GM19372 (cell line): ENCODE measurements around the gene LPIN2.
"Not testable (repeated sequence)": the region's sequence is repeated elsewhere in the genome, so short reads cannot be mapped to it uniquely, and the experiment has no call there.

Experiments used
- ATAC-seq: cut with Tn5 transposase; IDR thresholded peaks from one replicate; pipeline ENCODE4 v1.9.1; 2021; ENCODE audit warnings: mild to moderate bottlenecking, low read depth, moderate library complexity; ENCODE audit not compliant: unreplicated experiment

Gene LPIN2

GRCh38 chr18:3012136-3013023 lies 564 bp downstream of the LPIN2 start:
- ATAC-seq = peak; percentile 18

- no peak for ATAC-seq
Observed at GRCh38 chr18:3010086-3010485, 2.9 kb downstream of the LPIN2 start.

- ATAC-seq = no peak
Observed at GRCh38 chr18:3008541-3008940, 4.4 kb downstream of the LPIN2 start.

- ATAC-seq = no peak
Observed at GRCh38 chr18:3007491-3007890, 5.5 kb downstream of the LPIN2 start.

- no peak for ATAC-seq
Observed at GRCh38 chr18:3005462-3005861, 7.5 kb downstream of the LPIN2 start.

GRCh38 chr18:3003766-3004165 lies 9.2 kb downstream of the LPIN2 start:
- not testable (repeated sequence) for ATAC-seq

- no peak for ATAC-seq
Observed at GRCh38 chr18:3002732-3003131, 10.2 kb downstream of the LPIN2 start.

- ATAC-seq = no peak
Observed at GRCh38 chr18:2998644-2999043, 14.3 kb downstream of the LPIN2 start.

- no peak for ATAC-seq
Observed at GRCh38 chr18:2997846-2998564, 14.9 kb downstream of the LPIN2 start.

GRCh38 chr18:2997429-2997828 lies 15.5 kb downstream of the LPIN2 start:
- no peak for ATAC-seq

- ATAC-seq = peak; percentile 81
Observed at GRCh38 chr18:2994603-2995432, 18.1 kb downstream of the LPIN2 start.

- no peak for ATAC-seq
Observed at GRCh38 chr18:2994020-2994589, 18.8 kb downstream of the LPIN2 start.

GRCh38 chr18:2992995-2993877 lies 19.7 kb downstream of the LPIN2 start:
- no peak for ATAC-seq

GRCh38 chr18:2990956-2991640 lies 21.8 kb downstream of the LPIN2 start:
- no peak for ATAC-seq

- no peak for ATAC-seq
Observed at GRCh38 chr18:2987876-2988790, 24.8 kb downstream of the LPIN2 start.

- ATAC-seq = no peak
Observed at GRCh38 chr18:2986150-2986865, 26.6 kb downstream of the LPIN2 start.

- ATAC-seq = peak; percentile 70
Observed at GRCh38 chr18:2985628-2986027, 27.3 kb downstream of the LPIN2 start.
